Vagina (tissue), 2 donors: ENCODE results near the gene RBBP5. TPM values are rescaled to one million over a fixed set of nuclear protein-coding genes. Genes with fewer than 3 reads are reported as not detected.

ENCODE experiments used
- DNase-seq, 2 donors: peaks; one replicate each; pipeline ENCODE4 v3.0.0-alpha.2; 2017; ENCODE audit errors: extremely low spot score in 2 of 2
- H3K27ac ChIP-seq: fragments of 200-600 bp; sonication (generic); one replicate; pipeline ENCODE4 v1.5.1; 2019
- H3K27me3 ChIP-seq: fragments of 200-600 bp; sonication (generic); one replicate; pipeline ENCODE4 v1.5.1; 2019
- H3K36me3 ChIP-seq, 2 donors: fragments of 200-600 bp; sonication (generic); one replicate each; pipeline ENCODE4 v1.5.1; 2017 to 2019
- H3K4me1 ChIP-seq: fragments of 200-600 bp; sonication (generic); one replicate; pipeline ENCODE4 v1.5.1; 2019
- H3K4me3 ChIP-seq, 2 donors: fragments of 200-600 bp; sonication (generic); 1 replicate in 1 of 2; 2 replicates in 1 of 2; pipeline ENCODE4 v1.5.1; 2016 to 2019
- H3K9me3 ChIP-seq: fragments of 200-600 bp; sonication (generic); one replicate; pipeline ENCODE4 v1.5.1; 2019
- CTCF ChIP-seq, 3 experiments: fragments of 450-650 bp in 2 of 3; fragments of 200-600 bp in 1 of 3; sonication (generic) in 1 of 3; IDR thresholded peaks; one replicate each; pipeline ENCODE4 v1.5.1; 2017 to 2019; ENCODE audit warnings: antibody characterized with exemption in 3 of 3, mild to moderate bottlenecking in 2 of 3, moderate library complexity in 2 of 3
- POLR2A ChIP-seq, 2 donors: fragments of 450-650 bp; IDR thresholded peaks; one replicate each; pipeline ENCODE4 v1.6.1; 2017; ENCODE audit warnings: antibody characterized with exemption in 2 of 2, mild to moderate bottlenecking in 2 of 2, moderate library complexity in 2 of 2
- POLR2AphosphoS5 ChIP-seq, 2 donors: sonication (generic); formaldehyde crosslinking; IDR thresholded peaks; one replicate each; pipeline ENCODE4 v1.9.0; 2017; ENCODE audit warnings: antibody characterized with exemption in 2 of 2, mild to moderate bottlenecking in 2 of 2, low read depth in 1 of 2; ENCODE audit not compliant: insufficient read depth in 1 of 2
- intact Hi-C: fragments of 100-400 bp; cut with DNase I; formaldehyde crosslinking; loops from one replicate; pipeline ENCODE4 v1.15.1; 2023
- total RNA-seq: library from RNA; depleted of rRNA; stranded (reverse); fragments of >200 nt; gene quantifications from one replicate; pipeline ENCODE4 v1.2.3, GENCODE V29; 2016

RBBP5 gene
- total RNA-seq, 1 donor from 2014 or later, result 11.3 TPM

GRCh38 chr1:205056956-205057568 is 64.7 kb downstream of the RBBP5 start:
- Histone ChIP-seq H3K4me3 (no peak overlapping the region), H3K4me1 (peaks cover 8% of the 10 kb centered on the region), H3K36me3 (no peaks in the 10 kb centered on the region), H3K9me3 (no peaks in the 10 kb centered on the region), H3K27ac (no peak overlapping the region), H3K27me3 (no peaks in the 10 kb centered on the region)
- DNase-seq, result no peak
- intact Hi-C loops, result loop anchor here (10.0 kb wide), 1 partner anchor 252 kb away; no protein-coding TSS in a partner anchor
- no peak for TF ChIP-seq CTCF (IDR thresholded peaks at IDR 0.05)
- no peak for TF ChIP-seq POLR2A (IDR thresholded peaks at IDR 0.05)
- no peak for TF ChIP-seq POLR2AphosphoS5 (IDR thresholded peaks at IDR 0.05; ENCODE audit: insufficient read depth in 1 of 2, low read depth in 1 of 2)

- Histone ChIP-seq H3K27me3 (no peaks in the 10 kb centered on the region), H3K9me3 (no peaks in the 10 kb centered on the region), H3K27ac (no peak overlapping the region), H3K36me3 (no peaks in the 10 kb centered on the region), H3K4me3 (no peak overlapping the region), H3K4me1 (no peaks in the 10 kb centered on the region)
- intact Hi-C loops, result loop anchor here (10.0 kb wide), 1 partner anchor 251 kb away; no protein-coding TSS in a partner anchor
- no peak for DNase-seq
- TF ChIP-seq POLR2AphosphoS5 (IDR thresholded peaks at IDR 0.05; ENCODE audit: insufficient read depth in 1 of 2, low read depth in 1 of 2) (no peak), CTCF (IDR thresholded peaks at IDR 0.05) (no peak), POLR2A (IDR thresholded peaks at IDR 0.05) (no peak)
Observed at GRCh38 chr1:205056188-205056611, 65.6 kb downstream of the RBBP5 start.

DNA sequence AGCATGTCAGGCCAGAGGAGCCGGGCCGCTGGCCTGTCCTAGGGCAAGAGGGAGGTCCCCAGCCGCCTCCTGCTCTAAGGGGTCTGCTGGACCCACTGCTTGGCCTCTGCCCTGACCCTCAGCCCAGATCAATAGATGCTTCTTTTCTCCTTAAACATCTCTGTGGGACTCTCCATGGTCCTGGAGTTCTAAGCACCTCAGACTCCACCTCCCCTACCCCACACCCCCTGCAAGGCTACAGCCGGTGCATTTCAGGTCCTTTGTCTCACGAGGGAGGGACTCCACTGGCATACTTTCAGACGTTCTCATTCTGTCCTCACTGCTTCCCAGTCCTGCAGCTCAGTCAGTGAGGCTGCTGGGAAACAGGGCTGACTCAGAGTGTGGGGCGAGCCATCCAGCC is 67.8 kb downstream of the RBBP5 start:
- H3K4me3 ChIP-seq, result no peak overlapping the region
- no peaks in the 10 kb centered on the region for H3K9me3 ChIP-seq
- no peak for TF ChIP-seq POLR2A (IDR thresholded peaks at IDR 0.05)
- no peak for TF ChIP-seq CTCF (IDR thresholded peaks at IDR 0.05)
- TF ChIP-seq POLR2AphosphoS5 (IDR thresholded peaks at IDR 0.05; ENCODE audit: insufficient read depth in 1 of 2, low read depth in 1 of 2), result no peak
- H3K27ac ChIP-seq, result no peak overlapping the region
- H3K36me3 ChIP-seq, result no peaks in the 10 kb centered on the region
- H3K27me3 ChIP-seq, result no peaks in the 10 kb centered on the region
- intact Hi-C loops, result loop anchor here (10.0 kb wide), 1 partner anchor 249 kb away; no protein-coding TSS in a partner anchor
- no peak for DNase-seq
- H3K4me1 ChIP-seq, result no peaks in the 10 kb centered on the region

DNA sequence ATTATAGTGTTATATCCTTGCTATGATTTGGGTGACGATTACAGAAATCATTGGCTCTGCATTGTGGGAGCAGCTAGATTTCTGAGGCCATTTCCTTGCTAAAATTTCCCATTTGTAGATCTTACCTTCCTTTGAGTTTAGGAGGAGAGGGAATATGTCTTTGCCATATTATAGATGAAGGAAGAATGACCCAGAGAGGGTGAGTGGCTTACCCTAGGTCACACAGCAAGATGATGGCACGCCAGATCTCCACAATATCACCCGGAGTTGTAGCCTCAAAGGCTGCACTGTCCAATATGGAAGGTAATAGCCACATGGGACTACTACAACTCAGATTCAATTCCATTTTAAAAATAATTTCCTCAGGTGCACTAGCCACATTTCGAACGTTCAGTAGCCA is 68.5 kb downstream of the RBBP5 start:
- no peaks in the 10 kb centered on the region for H3K4me1 ChIP-seq
- no peak overlapping the region for H3K4me3 ChIP-seq
- H3K27ac ChIP-seq, result no peak overlapping the region
- TF ChIP-seq POLR2A (IDR thresholded peaks at IDR 0.05) (no peak), POLR2AphosphoS5 (IDR thresholded peaks at IDR 0.05; ENCODE audit: insufficient read depth in 1 of 2, low read depth in 1 of 2) (no peak), CTCF (IDR thresholded peaks at IDR 0.05) (no peak)
- no peaks in the 10 kb centered on the region for H3K9me3 ChIP-seq
- H3K36me3 ChIP-seq, result no peaks in the 10 kb centered on the region
- intact Hi-C loops, result loop anchor here (10.0 kb wide), 1 partner anchor 248 kb away; no protein-coding TSS in a partner anchor
- no peaks in the 10 kb centered on the region for H3K27me3 ChIP-seq
- no peak for DNase-seq

GRCh38 chr1:205052690-205053089 is 69.1 kb downstream of the RBBP5 start:
- Histone ChIP-seq H3K36me3 (no peaks in the 10 kb centered on the region), H3K27ac (no peak overlapping the region), H3K4me1 (no peaks in the 10 kb centered on the region), H3K9me3 (no peaks in the 10 kb centered on the region), H3K4me3 (no peak overlapping the region), H3K27me3 (no peaks in the 10 kb centered on the region)
- no peak for TF ChIP-seq POLR2A (IDR thresholded peaks at IDR 0.05)
- no peak for DNase-seq
- intact Hi-C loops, result loop anchor here (10.0 kb wide), 1 partner anchor 248 kb away; no protein-coding TSS in a partner anchor
